DMS 273 treated with DMSO at 0.1 percent for 48 hours (cell line): ENCODE results near the gene SERPINB13.
"Not testable (repeated sequence)": the region's sequence is repeated elsewhere in the genome, so short reads cannot be mapped to it uniquely, and the experiment has no call there.

Source experiments
- DNase-seq: peaks from one replicate; lab custom pipeline; 2025; lab: John Stamatoyannopoulos, UW

SERPINB13 gene

GRCh38 chr18:63590966-63591695 lies 4.0 kb downstream of the SERPINB13 start:
- DNase-seq = no peak

GRCh38 chr18:63591725-63592124 lies 4.6 kb downstream of the SERPINB13 start:
- no peak for DNase-seq

- DNase-seq = no peak
These were observed 5.3 kb downstream of the SERPINB13 start for GRCh38 chr18:63592471-63592870.

- no peak for DNase-seq
These were observed 9.8 kb downstream of the SERPINB13 start for GRCh38 chr18:63596964-63597363.

- DNase-seq = no peak
These were observed 16.2 kb downstream of the SERPINB13 start for GRCh38 chr18:63603355-63603754.

- DNase-seq = no peak
These were observed 16.6 kb downstream of the SERPINB13 start for GRCh38 chr18:63603772-63604171.

- DNase-seq = no peak
These were observed 17.8 kb downstream of the SERPINB13 start for GRCh38 chr18:63604791-63605567.

- no peak for DNase-seq
These were observed 19.4 kb downstream of the SERPINB13 start for GRCh38 chr18:63606526-63606925.

- DNase-seq = no peak
These were observed 26.3 kb downstream of the SERPINB13 start for GRCh38 chr18:63613420-63613819.

- DNase-seq = no peak
These were observed 30.1 kb downstream of the SERPINB13 start for GRCh38 chr18:63617049-63617914.

GRCh38 chr18:63617915-63618234 lies 30.7 kb downstream of the SERPINB13 start:
- no peak for DNase-seq

GRCh38 chr18:63619661-63620060 lies 32.5 kb downstream of the SERPINB13 start:
- DNase-seq = no peak

GRCh38 chr18:63624863-63625262 lies 37.7 kb downstream of the SERPINB13 start:
- DNase-seq = no peak

GRCh38 chr18:63626431-63626830 lies 39.3 kb downstream of the SERPINB13 start:
- no peak for DNase-seq

- DNase-seq = no peak
These were observed 40.7 kb downstream of the SERPINB13 start for GRCh38 chr18:63627819-63628218.

GRCh38 chr18:63637703-63638102 lies 50.6 kb downstream of the SERPINB13 start:
- DNase-seq = no peak

GRCh38 chr18:63641157-63641680 lies 54.1 kb downstream of the SERPINB13 start:
- not testable (repeated sequence) for DNase-seq

- DNase-seq = not testable (repeated sequence)
These were observed 55.7 kb downstream of the SERPINB13 start for GRCh38 chr18:63642668-63643356.

- DNase-seq = not testable (repeated sequence)
These were observed 57.0 kb downstream of the SERPINB13 start, which contains the start of gene SERPINB4 for GRCh38 chr18:63644142-63644541. Gene SERPINB4 (minus strand): TSS chr18:63644256. CDS start chr18:63643577, 679 bp downstream.

GRCh38 chr18:63644694-63645093 lies 57.6 kb downstream of the SERPINB13 start:
- not testable (repeated sequence) for DNase-seq

GRCh38 chr18:63646936-63647335 lies 59.8 kb downstream of the SERPINB13 start:
- DNase-seq = no peak
